Brain microvascular endothelial cell (primary cell): ENCODE measurements around the gene TSTD2.
A peak's percentile ranks its signal among the peaks of the same experiment; 100 is the strongest.

Experiments
- DNase-seq: peaks from one replicate; pipeline ENCODE4 v3.0.0-alpha.2; 2020
- H3K27ac ChIP-seq: fragments of 250-450 bp; sonication (Bioruptor Pico); 2 replicates; pipeline ENCODE4 v1.5.1; 2020; ENCODE audit warnings: mild to moderate bottlenecking, moderate library complexity
- H3K27me3 ChIP-seq: fragments of 250-450 bp; sonication (Bioruptor Pico); replicated peaks from 2 replicates; pipeline ENCODE4 v1.5.1; 2020; ENCODE audit warnings: mild to moderate bottlenecking
- H3K36me3 ChIP-seq: fragments of 250-450 bp; sonication (Bioruptor Pico); replicated peaks from 2 replicates; pipeline ENCODE4 v1.5.1; 2020; ENCODE audit warnings: mild to moderate bottlenecking
- H3K4me3 ChIP-seq: 2 replicates; pipeline ENCODE4 v1.5.1; 2011; ENCODE audit warnings: low read depth, mild to moderate bottlenecking, control low read depth, low read length, moderate library complexity
- CTCF ChIP-seq: IDR thresholded peaks from 2 replicates; pipeline ENCODE4 v1.5.1; 2011; ENCODE audit warnings: low read depth, mild to moderate bottlenecking, moderate library complexity, low read length, control low read depth, inconsistent platforms; ENCODE audit errors: missing control alignments
- in situ Hi-C: cut with HindIII; loops from 2 replicates; pipeline ENCODE4 v1.10.0; 2017; ENCODE audit warnings: low sequenced_read_pairs, low pct_ligation_motif_present

The TSTD2 gene

GRCh38 chr9:97632985-97633858 is at the start of gene TSTD2, which contains the start of gene NCBP1:
Gene TSTD2, minus strand, starts transcription at chr9:97633368. Its CDS starts 5,806 bp downstream, at chr9:97627562.
Gene NCBP1, plus strand, starts transcription at chr9:97633821. Its CDS starts 61 bp downstream, at chr9:97633882.
- in situ Hi-C loops, result no loop called here
- peak within 1 kb of the TSS; percentile 95 for H3K4me3 ChIP-seq
- H3K27ac ChIP-seq, result peak within 1 kb of the TSS; percentile 97
- peak; percentile 96 for DNase-seq
- no peaks in the 10 kb centered on the region for H3K36me3 ChIP-seq
- no peaks in the 10 kb centered on the region for H3K27me3 ChIP-seq
- peak; percentile 7 for TF ChIP-seq CTCF

- no peak for TF ChIP-seq CTCF
- H3K27ac ChIP-seq, result no peak overlapping the region
- no peak for DNase-seq
- H3K27me3 ChIP-seq, result no peaks in the 10 kb centered on the region
- in situ Hi-C loops, result no loop called here
- no peak overlapping the region for H3K4me3 ChIP-seq
- H3K36me3 ChIP-seq, result peaks cover 17% of the 10 kb centered on the region
These were observed 49.1 kb upstream of the TSTD2 start for GRCh38 chr9:97682242-97682641.

- H3K27me3 ChIP-seq, result no peaks in the 10 kb centered on the region
- TF ChIP-seq CTCF, result no peak
- no peak overlapping the region for H3K4me3 ChIP-seq
- DNase-seq, result no peak
- no peak overlapping the region for H3K27ac ChIP-seq
- in situ Hi-C loops, result no loop called here
- H3K36me3 ChIP-seq, result peaks cover 53% of the 10 kb centered on the region
These were observed 42.5 kb upstream of the TSTD2 start for GRCh38 chr9:97675655-97676054.

DNA sequence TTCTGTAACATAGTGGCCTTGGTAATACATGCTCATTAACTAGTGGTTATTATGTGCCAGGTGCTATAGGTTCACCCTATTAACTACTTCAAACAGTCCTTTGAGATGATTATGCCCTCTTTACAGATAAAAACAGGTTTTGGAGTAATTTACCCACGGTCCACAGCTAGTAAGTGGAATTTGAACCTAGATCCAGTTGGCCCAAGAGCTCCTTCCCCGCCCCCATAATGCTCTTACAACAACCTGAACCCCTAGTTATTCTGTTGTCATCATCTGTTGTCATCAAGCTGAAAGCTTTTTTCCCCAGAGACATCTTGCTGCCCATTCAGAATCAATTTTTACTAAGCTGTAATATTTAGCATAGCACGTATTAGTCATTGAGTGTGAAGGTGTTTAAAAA is 40.8 kb upstream of the TSTD2 start:
- no peak for DNase-seq
- in situ Hi-C loops, result no loop called here
- no peak overlapping the region for H3K4me3 ChIP-seq
- no peak for TF ChIP-seq CTCF
- H3K36me3 ChIP-seq, result peaks cover 67% of the 10 kb centered on the region
- no peak overlapping the region for H3K27ac ChIP-seq
- no peaks in the 10 kb centered on the region for H3K27me3 ChIP-seq

DNA sequence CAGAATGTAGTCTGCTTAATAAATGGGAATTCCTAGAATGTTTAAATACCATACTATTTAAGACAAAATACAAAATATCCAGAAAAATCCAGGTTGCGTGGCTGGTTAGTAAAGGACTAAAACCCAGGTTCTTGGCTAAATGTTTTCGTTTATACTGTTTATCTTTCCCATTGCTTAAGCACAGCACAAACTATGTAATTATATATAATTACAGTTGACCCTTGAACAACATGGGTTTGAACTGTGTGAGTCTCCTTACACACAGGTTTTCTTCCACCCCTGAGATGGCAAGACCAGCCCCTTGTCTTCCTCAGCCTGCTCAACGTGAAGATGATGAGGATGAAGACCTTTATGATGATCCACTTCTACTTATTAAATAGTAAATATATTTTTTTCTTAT is 39.2 kb upstream of the TSTD2 start:
- Histone ChIP-seq H3K27me3 (no peaks in the 10 kb centered on the region), H3K4me3 (no peak overlapping the region), H3K27ac (no peak overlapping the region), H3K36me3 (peaks cover 78% of the 10 kb centered on the region)
- TF ChIP-seq CTCF, result no peak
- no peak for DNase-seq
- in situ Hi-C loops, result no loop called here
